Lower leg skin (tissue), 3 donors: Measurements from ENCODE around the gene F2RL2.

ENCODE experiments used
- CTCF ChIP-seq, 3 donors: fragments of 450-650 bp; IDR thresholded peaks; one replicate each; pipeline ENCODE4 v1.5.1; 2016; ENCODE audit warnings: antibody characterized with exemption in 3 of 3, mild to moderate bottlenecking in 3 of 3, moderate library complexity in 2 of 3
- POLR2A ChIP-seq, 2 donors: fragments of 450-650 bp; IDR thresholded peaks; one replicate each; pipeline ENCODE4 v1.6.1; 2016 to 2017; ENCODE audit warnings: antibody characterized with exemption in 2 of 2, mild to moderate bottlenecking in 1 of 2, moderate library complexity in 1 of 2

- TF ChIP-seq CTCF (IDR thresholded peaks at IDR 0.05) = no peak
- no peak for TF ChIP-seq POLR2A (IDR thresholded peaks at IDR 0.05)
Observed at GRCh38 chr5:76583163-76584047, 39.8 kb downstream of the F2RL2 start.
